Trophoblast cell (in vitro differentiated cells and primary cell): Measurements from ENCODE around the gene DPYD.

Experiments
- DNase-seq, 2 donors: peaks; one replicate each; pipeline ENCODE4 v3.0.0-alpha.2; 2016
- H2AFZ ChIP-seq: 2 replicates; pipeline ENCODE4 v1.6.1; 2013; ENCODE audit warnings: low read length, moderate library complexity, mild to moderate bottlenecking; ENCODE audit not compliant: insufficient read depth, poor library complexity
- H2AK5ac ChIP-seq: 2 replicates; pipeline ENCODE4 v1.6.1; 2013; ENCODE audit warnings: mild to moderate bottlenecking, low read length
- H2BK120ac ChIP-seq: 2 replicates; pipeline ENCODE4 v1.6.1; 2013; ENCODE audit warnings: low read length, mild to moderate bottlenecking, moderate library complexity; ENCODE audit not compliant: insufficient read depth, poor library complexity
- H2BK12ac ChIP-seq: 2 replicates; pipeline ENCODE4 v1.6.1; 2013; ENCODE audit warnings: mild to moderate bottlenecking, low read length, moderate library complexity
- H2BK5ac ChIP-seq: 2 replicates; pipeline ENCODE4 v1.6.1; 2013; ENCODE audit warnings: low read length, low read depth, moderate library complexity, mild to moderate bottlenecking; ENCODE audit not compliant: poor library complexity
- H3K14ac ChIP-seq: 2 replicates; pipeline ENCODE4 v1.6.1; 2013; ENCODE audit warnings: mild to moderate bottlenecking, low read length
- H3K18ac ChIP-seq: 2 replicates; pipeline ENCODE4 v1.6.1; 2013; ENCODE audit warnings: mild to moderate bottlenecking, low read length
- H3K23ac ChIP-seq: 2 replicates; pipeline ENCODE4 v1.6.1; 2013; ENCODE audit warnings: low read length
- H3K27ac ChIP-seq: 2 replicates; pipeline ENCODE4 v1.5.1; 2013; ENCODE audit warnings: low read depth, mild to moderate bottlenecking, inconsistent platforms, low read length, moderate library complexity
- H3K27me3 ChIP-seq: 2 replicates; pipeline ENCODE4 v1.6.1; 2013; ENCODE audit warnings: inconsistent platforms, mild to moderate bottlenecking, low read length, moderate library complexity; ENCODE audit not compliant: insufficient read depth
- H3K36me3 ChIP-seq, 2 experiments: 1 replicate in 1 of 2; 2 replicates in 1 of 2; pipeline ENCODE4 v1.6.1; 2013; ENCODE audit warnings: low read length in 2 of 2, mild to moderate bottlenecking in 2 of 2, moderate library complexity in 1 of 2; ENCODE audit not compliant: insufficient read depth in 2 of 2, control insufficient read depth in 1 of 2
- H3K4ac ChIP-seq: 2 replicates; pipeline ENCODE4 v1.6.1; 2013; ENCODE audit warnings: low read depth, mild to moderate bottlenecking, low read length, moderate library complexity
- H3K4me1 ChIP-seq, 2 experiments: 1 replicate in 1 of 2; 2 replicates in 1 of 2; pipeline ENCODE4 v1.6.1; 2013; ENCODE audit warnings: low read length in 2 of 2, mild to moderate bottlenecking in 2 of 2, moderate library complexity in 1 of 2; ENCODE audit not compliant: insufficient read depth in 2 of 2, control insufficient read depth in 1 of 2
- H3K4me2 ChIP-seq: 2 replicates; pipeline ENCODE4 v1.6.1; 2013; ENCODE audit warnings: inconsistent platforms, mild to moderate bottlenecking, low read length, moderate library complexity
- H3K4me3 ChIP-seq: 2 replicates; pipeline ENCODE4 v1.5.1; 2013; ENCODE audit warnings: mild to moderate bottlenecking, low read depth, low read length, inconsistent platforms
- H3K79me1 ChIP-seq: one replicate; pipeline ENCODE4 v1.6.1; 2013; ENCODE audit warnings: low read length
- H3K79me2 ChIP-seq: 2 replicates; pipeline ENCODE4 v1.6.1; 2013; ENCODE audit warnings: low read length, mild to moderate bottlenecking; ENCODE audit not compliant: control insufficient read depth, insufficient read depth, poor library complexity
- H3K9ac ChIP-seq: 2 replicates; pipeline ENCODE4 v1.6.1; 2013; ENCODE audit warnings: mild to moderate bottlenecking, low read length
- H3K9me3 ChIP-seq: 2 replicates; pipeline ENCODE4 v1.6.1; 2013; ENCODE audit warnings: low read depth, mild to moderate bottlenecking, control low read depth, inconsistent platforms, low read length; ENCODE audit not compliant: insufficient read depth
- H4K12ac ChIP-seq: 2 replicates; pipeline ENCODE4 v1.6.1; 2013; ENCODE audit warnings: low read depth, mild to moderate bottlenecking, low read length, moderate library complexity
- H4K8ac ChIP-seq: 2 replicates; pipeline ENCODE4 v1.6.1; 2013; ENCODE audit warnings: low read depth, mild to moderate bottlenecking, low read length, moderate library complexity
- H4K91ac ChIP-seq: one replicate; pipeline ENCODE4 v1.6.1; 2013; ENCODE audit warnings: low read depth, mild to moderate bottlenecking, low read length, moderate library complexity
- WGBS: extraction: QIAGEN DNeasy Blood & Tissue Kit; methylation state at CpG from one replicate; pipeline ENCODE4 v1.1.7; 2013; ENCODE audit warnings: missing lambda C conversion rate; ENCODE audit not compliant: insufficient read length, insufficient coverage; ENCODE audit errors: extremely low coverage; 5-methylcytosine and 5-hydroxymethylcytosine counted together

DPYD gene

DNA sequence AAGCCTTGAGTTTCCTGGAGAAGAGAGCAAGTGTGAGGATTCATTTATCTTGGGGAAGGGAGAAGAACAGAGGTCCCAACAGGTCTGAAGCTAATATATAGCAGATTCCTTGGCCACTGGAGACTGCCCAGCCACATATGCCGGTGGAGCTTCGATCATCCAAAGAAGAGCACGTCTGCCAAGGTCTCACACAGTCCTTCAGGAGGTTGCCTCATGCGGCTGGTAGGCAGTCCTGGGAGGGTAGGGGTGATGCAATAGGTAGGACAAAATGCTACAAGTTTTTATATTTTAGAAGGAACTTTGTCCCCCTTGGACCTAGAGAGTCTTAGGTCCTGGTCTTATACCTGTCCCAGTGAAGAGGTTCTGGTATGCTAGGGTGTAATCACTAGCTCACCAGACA is 582.5 kb downstream of the DPYD start:
- no peak overlapping the region for H3K4me2 ChIP-seq
- H2AK5ac ChIP-seq = no peak overlapping the region
- H3K27me3 ChIP-seq = no peaks in the 10 kb centered on the region
- H2BK5ac ChIP-seq = no peak overlapping the region
- H3K4me1 ChIP-seq = no peaks in the 10 kb centered on the region
- H3K9ac ChIP-seq = no peak overlapping the region
- H2BK12ac ChIP-seq = no peak overlapping the region
- no peak overlapping the region for H3K4me3 ChIP-seq
- H4K91ac ChIP-seq = no peak overlapping the region
- H3K9me3 ChIP-seq = no peaks in the 10 kb centered on the region
- no peaks in the 10 kb centered on the region for H3K79me2 ChIP-seq
- no peak overlapping the region for H3K14ac ChIP-seq
- no peak overlapping the region for H2AFZ ChIP-seq
- no peak overlapping the region for H3K4ac ChIP-seq
- H4K8ac ChIP-seq = no peak overlapping the region
- no CpG with 5 or more reads among the region's 4 CpGs for WGBS
- H3K23ac ChIP-seq = no peak overlapping the region
- no peak overlapping the region for H3K18ac ChIP-seq
- DNase-seq = no peak
- H3K27ac ChIP-seq = no peak overlapping the region
- no peaks in the 10 kb centered on the region for H3K36me3 ChIP-seq
- no peaks in the 10 kb centered on the region for H3K79me1 ChIP-seq
- no peak overlapping the region for H2BK120ac ChIP-seq
- no peak overlapping the region for H4K12ac ChIP-seq

DNA sequence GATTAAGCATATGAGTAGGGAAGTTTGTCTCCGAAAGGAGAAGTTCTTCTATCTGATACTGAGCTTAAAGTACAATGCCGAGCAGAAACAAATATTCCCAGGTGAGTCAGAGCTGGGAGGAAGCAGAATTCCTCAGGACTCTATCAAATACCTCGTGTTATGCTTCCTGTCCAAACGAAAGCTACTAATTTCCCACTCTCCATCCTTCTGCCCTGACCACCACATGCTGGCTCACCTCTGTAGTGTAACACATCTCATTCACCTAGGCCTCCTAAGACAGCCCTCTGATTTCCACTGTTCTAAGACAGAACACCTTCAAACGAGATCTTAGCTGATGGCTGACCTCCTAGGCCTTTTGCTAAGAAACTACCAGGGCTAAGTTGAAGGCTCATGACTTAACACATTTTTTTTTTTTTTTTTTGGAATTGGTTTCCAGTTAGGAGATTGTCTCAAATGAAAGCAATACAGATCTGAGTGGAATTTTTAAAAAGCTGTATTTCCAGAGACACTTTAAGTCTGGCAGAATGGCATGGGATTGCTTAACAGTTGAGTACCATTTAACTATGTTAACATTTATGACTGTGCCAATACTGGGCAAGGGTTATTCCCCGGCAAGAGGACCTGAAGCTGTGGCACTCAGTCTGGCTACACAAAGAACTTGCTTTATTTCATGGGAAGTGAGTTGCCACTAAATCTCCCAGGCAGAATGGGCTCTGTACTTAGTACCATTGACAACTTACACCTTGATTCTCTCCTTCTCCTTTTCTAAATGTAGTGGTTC is 583.4 kb downstream of the DPYD start:
- no peak overlapping the region for H3K18ac ChIP-seq
- no peaks in the 10 kb centered on the region for H3K79me1 ChIP-seq
- H2BK12ac ChIP-seq = no peak overlapping the region
- H2AK5ac ChIP-seq = no peak overlapping the region
- H3K27ac ChIP-seq = no peak overlapping the region
- no peaks in the 10 kb centered on the region for H3K79me2 ChIP-seq
- H4K8ac ChIP-seq = no peak overlapping the region
- no peak overlapping the region for H2BK5ac ChIP-seq
- no peak overlapping the region for H2BK120ac ChIP-seq
- no peak overlapping the region for H3K4me2 ChIP-seq
- H3K9me3 ChIP-seq = no peaks in the 10 kb centered on the region
- H2AFZ ChIP-seq = no peak overlapping the region
- no peaks in the 10 kb centered on the region for H3K27me3 ChIP-seq
- DNase-seq = no peak
- no peak overlapping the region for H3K14ac ChIP-seq
- H4K91ac ChIP-seq = no peak overlapping the region
- no peaks in the 10 kb centered on the region for H3K4me1 ChIP-seq
- no CpG with 5 or more reads among the region's 6 CpGs for WGBS
- H3K23ac ChIP-seq = no peak overlapping the region
- H3K36me3 ChIP-seq = no peaks in the 10 kb centered on the region
- no peak overlapping the region for H4K12ac ChIP-seq
- no peak overlapping the region for H3K4me3 ChIP-seq
- no peak overlapping the region for H3K9ac ChIP-seq
- H3K4ac ChIP-seq = no peak overlapping the region

DNA sequence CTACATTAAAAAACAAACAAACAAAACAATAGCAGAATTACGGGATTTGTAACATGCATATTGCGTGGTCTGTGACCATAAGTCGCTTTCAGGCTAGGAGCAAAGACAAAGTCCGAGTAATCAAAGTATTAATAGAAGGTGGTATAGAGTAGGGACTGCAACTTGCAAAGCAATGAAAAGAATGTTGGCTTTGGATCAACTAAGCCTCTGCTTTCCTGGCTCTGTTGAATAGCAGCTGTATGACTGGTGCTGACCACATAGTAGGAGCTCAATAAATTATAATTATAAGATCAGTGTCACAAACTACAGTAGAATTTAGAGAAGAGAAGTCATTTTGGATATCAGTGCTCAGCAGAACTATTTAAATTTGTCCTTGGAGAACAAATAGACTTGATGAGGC is 586.4 kb downstream of the DPYD start:
- Histone ChIP-seq H3K36me3 (no peaks in the 10 kb centered on the region), H3K18ac (no peak overlapping the region), H3K4me1 (no peaks in the 10 kb centered on the region), H3K4me3 (no peak overlapping the region), H2BK12ac (no peak overlapping the region), H3K27me3 (no peaks in the 10 kb centered on the region), H3K4me2 (no peak overlapping the region), H3K79me1 (no peaks in the 10 kb centered on the region), H3K79me2 (no peaks in the 10 kb centered on the region), H2BK120ac (no peak overlapping the region), H3K9ac (no peak overlapping the region), H3K4ac (no peak overlapping the region), H4K91ac (no peak overlapping the region), H3K14ac (no peak overlapping the region), H3K23ac (no peak overlapping the region), H4K12ac (no peak overlapping the region), H2AFZ (no peak overlapping the region), H2BK5ac (no peak overlapping the region), H2AK5ac (no peak overlapping the region), H3K9me3 (no peaks in the 10 kb centered on the region), H3K27ac (no peak overlapping the region), H4K8ac (no peak overlapping the region)
- WGBS = no CpG with 5 or more reads among the region's 4 CpGs
- DNase-seq = no peak

DNA sequence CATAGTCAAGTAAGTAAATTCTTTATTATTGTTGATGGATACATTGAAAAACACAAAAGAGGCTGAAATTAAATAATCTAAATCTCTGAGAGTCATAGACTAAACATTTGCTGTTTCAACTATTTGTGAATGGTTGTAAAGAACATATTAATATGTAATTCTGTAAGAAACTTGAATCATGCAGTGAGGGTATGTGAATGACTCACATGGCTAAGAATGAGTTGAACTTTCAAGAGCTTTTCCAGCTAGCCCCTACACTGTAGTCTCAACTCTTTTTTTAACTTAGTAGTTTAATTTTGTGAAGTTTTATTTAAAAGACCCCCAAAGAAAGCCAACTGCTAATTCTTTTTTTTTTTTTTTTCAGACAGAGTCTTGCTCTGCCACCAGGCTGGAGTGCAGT is 588.1 kb downstream of the DPYD start:
- no peak overlapping the region for H3K27ac ChIP-seq
- no peak overlapping the region for H3K23ac ChIP-seq
- H4K12ac ChIP-seq = no peak overlapping the region
- no peaks in the 10 kb centered on the region for H3K79me2 ChIP-seq
- no peaks in the 10 kb centered on the region for H3K27me3 ChIP-seq
- H2AFZ ChIP-seq = no peak overlapping the region
- H3K4me1 ChIP-seq = no peaks in the 10 kb centered on the region
- H3K4me3 ChIP-seq = no peak overlapping the region
- no peak overlapping the region for H4K8ac ChIP-seq
- no peak overlapping the region for H2BK120ac ChIP-seq
- H3K9me3 ChIP-seq = no peaks in the 10 kb centered on the region
- H2BK12ac ChIP-seq = no peak overlapping the region
- DNase-seq = peak in 1 of 2 donors; percentile 47
- no peak overlapping the region for H3K18ac ChIP-seq
- no peak overlapping the region for H3K9ac ChIP-seq
- no peak overlapping the region for H3K4me2 ChIP-seq
- H3K36me3 ChIP-seq = no peaks in the 10 kb centered on the region
- H3K79me1 ChIP-seq = no peaks in the 10 kb centered on the region
- H3K4ac ChIP-seq = no peak overlapping the region
- no peak overlapping the region for H2BK5ac ChIP-seq
- no peak overlapping the region for H2AK5ac ChIP-seq
- H3K14ac ChIP-seq = no peak overlapping the region
- no peak overlapping the region for H4K91ac ChIP-seq
